Tibial nerve (tissue), 4 donors: ENCODE results near the gene RAPGEF3.
A peak's percentile ranks its signal among the peaks of the same experiment; 100 is the strongest.

Source experiments
- EP300 ChIP-seq, 2 donors: sonication (generic); formaldehyde crosslinking; IDR thresholded peaks; one replicate each; pipeline ENCODE4 v1.6.1; 2017; ENCODE audit warnings: antibody characterized with exemption in 2 of 2, mild to moderate bottlenecking in 1 of 2
- POLR2A ChIP-seq, 2 donors: fragments of 450-650 bp; IDR thresholded peaks; one replicate each; pipeline ENCODE4 v1.6.1; 2017; ENCODE audit warnings: antibody characterized with exemption in 2 of 2, mild to moderate bottlenecking in 2 of 2, moderate library complexity in 2 of 2
- TF ChIP-seq, protein P1 (sequence below), 5 experiments: fragments of 200-600 bp in 3 of 5; fragments of 450-650 bp in 2 of 5; sonication (generic) in 3 of 5; IDR thresholded peaks; one replicate each; pipeline ENCODE4 v1.5.1; 2016 to 2019; ENCODE audit warnings: antibody characterized with exemption in 5 of 5, mild to moderate bottlenecking in 3 of 5, moderate library complexity in 2 of 5

DNA sequence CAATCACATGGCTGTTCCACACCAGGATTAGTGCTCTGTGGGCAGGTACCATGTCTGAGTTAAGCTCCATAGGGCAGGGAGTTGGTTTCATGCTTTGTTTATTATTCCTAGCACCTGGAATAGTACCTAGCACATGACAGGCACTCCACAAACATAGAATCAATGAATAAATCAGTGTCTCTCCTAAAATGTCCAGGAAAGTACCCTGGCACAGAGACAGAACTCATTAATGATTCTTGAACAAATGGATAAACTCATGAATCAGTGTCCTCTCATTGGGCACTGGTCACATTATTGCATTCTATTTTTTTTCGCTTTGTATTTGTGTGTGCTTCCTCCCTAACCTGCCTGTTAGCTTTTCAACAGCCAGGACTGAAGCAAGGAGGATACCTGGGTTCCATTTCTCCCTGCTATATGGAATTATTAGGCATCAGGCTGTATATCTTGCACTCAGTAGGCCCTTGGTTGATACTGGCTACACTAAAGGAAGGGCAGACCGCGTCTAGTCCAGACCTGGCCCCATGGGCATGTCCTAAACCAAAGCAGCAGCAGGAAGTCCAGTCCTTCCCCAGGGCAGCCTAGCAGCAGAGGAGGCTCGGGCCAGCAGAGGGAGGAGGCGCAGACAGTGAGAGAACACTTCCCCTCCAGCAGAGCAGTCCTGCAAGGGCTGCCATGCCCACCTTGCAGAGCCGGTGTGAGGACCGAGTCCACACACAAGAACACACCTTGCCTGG lies 42.7 kb upstream of the RAPGEF3 start:
- TF ChIP-seq, protein P1, sequence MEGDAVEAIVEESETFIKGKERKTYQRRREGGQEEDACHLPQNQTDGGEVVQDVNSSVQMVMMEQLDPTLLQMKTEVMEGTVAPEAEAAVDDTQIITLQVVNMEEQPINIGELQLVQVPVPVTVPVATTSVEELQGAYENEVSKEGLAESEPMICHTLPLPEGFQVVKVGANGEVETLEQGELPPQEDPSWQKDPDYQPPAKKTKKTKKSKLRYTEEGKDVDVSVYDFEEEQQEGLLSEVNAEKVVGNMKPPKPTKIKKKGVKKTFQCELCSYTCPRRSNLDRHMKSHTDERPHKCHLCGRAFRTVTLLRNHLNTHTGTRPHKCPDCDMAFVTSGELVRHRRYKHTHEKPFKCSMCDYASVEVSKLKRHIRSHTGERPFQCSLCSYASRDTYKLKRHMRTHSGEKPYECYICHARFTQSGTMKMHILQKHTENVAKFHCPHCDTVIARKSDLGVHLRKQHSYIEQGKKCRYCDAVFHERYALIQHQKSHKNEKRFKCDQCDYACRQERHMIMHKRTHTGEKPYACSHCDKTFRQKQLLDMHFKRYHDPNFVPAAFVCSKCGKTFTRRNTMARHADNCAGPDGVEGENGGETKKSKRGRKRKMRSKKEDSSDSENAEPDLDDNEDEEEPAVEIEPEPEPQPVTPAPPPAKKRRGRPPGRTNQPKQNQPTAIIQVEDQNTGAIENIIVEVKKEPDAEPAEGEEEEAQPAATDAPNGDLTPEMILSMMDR (IDR thresholded peaks at IDR 0.05) = peak in 3 of 5 experiments; percentile 21 to 43 (median 26)
- TF ChIP-seq POLR2A (IDR thresholded peaks at IDR 0.05) = no peak
- no peak for TF ChIP-seq EP300 (IDR thresholded peaks at IDR 0.05)
